Liver (tissue), 3 donors: ENCODE results near the gene KRTAP16-1.

Source experiments
- EGR1 ChIP-seq, 2 donors: IDR thresholded peaks; 2 replicates each; pipeline ENCODE4 v1.6.1; 2016 to 2018; ENCODE audit warnings: antibody characterized with exemption in 2 of 2, low read depth in 2 of 2
- FOXA1 ChIP-seq: IDR thresholded peaks from 2 replicates; pipeline ENCODE4 v1.6.1; 2016; ENCODE audit warnings: antibody characterized with exemption
- HNF4A ChIP-seq, 2 donors: conservative IDR thresholded peaks; 2 replicates each; pipeline ENCODE4 v1.6.1; 2016; ENCODE audit warnings: antibody characterized with exemption in 2 of 2, mild to moderate bottlenecking in 2 of 2
- JUND ChIP-seq, 2 donors: IDR thresholded peaks; 2 replicates each; pipeline ENCODE4 v1.6.1; 2016; ENCODE audit warnings: antibody characterized with exemption in 2 of 2
- RAD21 ChIP-seq, 2 donors: IDR thresholded peaks; 2 replicates each; pipeline ENCODE4 v1.6.1; 2016; ENCODE audit warnings: antibody characterized with exemption in 2 of 2, mild to moderate bottlenecking in 2 of 2
- TAF1 ChIP-seq: conservative IDR thresholded peaks from 2 replicates; pipeline ENCODE4 v1.6.1; 2016; ENCODE audit warnings: antibody characterized with exemption, mild to moderate bottlenecking
- YY1 ChIP-seq: IDR thresholded peaks from 2 replicates; pipeline ENCODE4 v1.6.1; 2016; ENCODE audit warnings: antibody characterized with exemption, mild to moderate bottlenecking
- TF ChIP-seq, protein P1 (sequence below): fragments of 150-350 bp; IDR thresholded peaks from 2 replicates; pipeline ENCODE4 v1.5.1; 2017; ENCODE audit warnings: improper control_type of control experiment, low read depth, low read length; ENCODE audit not compliant: missing input control
- TF ChIP-seq, protein P2 (sequence below): IDR thresholded peaks from 2 replicates; pipeline ENCODE4 v1.6.1; 2016; ENCODE audit warnings: antibody characterized with exemption
- TF ChIP-seq, protein P3 (sequence below): IDR thresholded peaks from 2 replicates; pipeline ENCODE4 v1.6.1; 2016; ENCODE audit warnings: antibody characterized with exemption
- TF ChIP-seq, protein P4 (sequence below): IDR thresholded peaks from 2 replicates; pipeline ENCODE4 v1.6.1; 2016; ENCODE audit warnings: antibody characterized with exemption
- TF ChIP-seq, protein P5 (sequence below): IDR thresholded peaks from 2 replicates; pipeline ENCODE4 v1.6.1; 2016; ENCODE audit warnings: antibody characterized with exemption, mild to moderate bottlenecking
- donor health status: healthy.
- donor health status: healthy.

DNA sequence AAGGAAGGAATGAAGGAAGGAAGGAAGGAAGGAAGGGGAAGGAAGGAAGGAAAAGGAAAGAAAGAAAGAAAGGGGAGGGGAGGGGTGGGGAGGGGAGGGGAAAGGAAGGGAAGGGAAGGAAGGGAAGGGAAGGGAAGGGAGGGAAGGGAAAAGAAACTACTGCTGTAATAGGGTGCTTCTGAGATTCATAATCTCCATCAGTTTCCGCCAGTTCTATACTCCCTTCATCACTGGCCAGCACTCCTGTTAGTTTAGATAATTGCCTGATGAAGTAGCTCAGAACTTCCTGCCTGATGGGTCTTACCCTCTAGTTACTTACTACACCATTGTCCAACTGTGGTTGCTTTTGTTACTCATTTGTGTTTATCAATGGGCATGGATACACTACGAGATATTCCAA, 45.9 kb downstream of the KRTAP16-1 start:
- TF ChIP-seq, protein P1, sequence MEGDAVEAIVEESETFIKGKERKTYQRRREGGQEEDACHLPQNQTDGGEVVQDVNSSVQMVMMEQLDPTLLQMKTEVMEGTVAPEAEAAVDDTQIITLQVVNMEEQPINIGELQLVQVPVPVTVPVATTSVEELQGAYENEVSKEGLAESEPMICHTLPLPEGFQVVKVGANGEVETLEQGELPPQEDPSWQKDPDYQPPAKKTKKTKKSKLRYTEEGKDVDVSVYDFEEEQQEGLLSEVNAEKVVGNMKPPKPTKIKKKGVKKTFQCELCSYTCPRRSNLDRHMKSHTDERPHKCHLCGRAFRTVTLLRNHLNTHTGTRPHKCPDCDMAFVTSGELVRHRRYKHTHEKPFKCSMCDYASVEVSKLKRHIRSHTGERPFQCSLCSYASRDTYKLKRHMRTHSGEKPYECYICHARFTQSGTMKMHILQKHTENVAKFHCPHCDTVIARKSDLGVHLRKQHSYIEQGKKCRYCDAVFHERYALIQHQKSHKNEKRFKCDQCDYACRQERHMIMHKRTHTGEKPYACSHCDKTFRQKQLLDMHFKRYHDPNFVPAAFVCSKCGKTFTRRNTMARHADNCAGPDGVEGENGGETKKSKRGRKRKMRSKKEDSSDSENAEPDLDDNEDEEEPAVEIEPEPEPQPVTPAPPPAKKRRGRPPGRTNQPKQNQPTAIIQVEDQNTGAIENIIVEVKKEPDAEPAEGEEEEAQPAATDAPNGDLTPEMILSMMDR, result no peak
- TF ChIP-seq TAF1 (no peak), YY1 (no peak), EGR1 (IDR thresholded peaks at IDR 0.05; ENCODE audit: low read depth in 2 of 2) (no peak), RAD21 (IDR thresholded peaks at IDR 0.05) (no peak), FOXA1 (no peak), JUND (IDR thresholded peaks at IDR 0.05) (no peak), HNF4A (conservative IDR thresholded peaks at IDR 0.05) (no peak)
- TF ChIP-seq, protein P2, sequence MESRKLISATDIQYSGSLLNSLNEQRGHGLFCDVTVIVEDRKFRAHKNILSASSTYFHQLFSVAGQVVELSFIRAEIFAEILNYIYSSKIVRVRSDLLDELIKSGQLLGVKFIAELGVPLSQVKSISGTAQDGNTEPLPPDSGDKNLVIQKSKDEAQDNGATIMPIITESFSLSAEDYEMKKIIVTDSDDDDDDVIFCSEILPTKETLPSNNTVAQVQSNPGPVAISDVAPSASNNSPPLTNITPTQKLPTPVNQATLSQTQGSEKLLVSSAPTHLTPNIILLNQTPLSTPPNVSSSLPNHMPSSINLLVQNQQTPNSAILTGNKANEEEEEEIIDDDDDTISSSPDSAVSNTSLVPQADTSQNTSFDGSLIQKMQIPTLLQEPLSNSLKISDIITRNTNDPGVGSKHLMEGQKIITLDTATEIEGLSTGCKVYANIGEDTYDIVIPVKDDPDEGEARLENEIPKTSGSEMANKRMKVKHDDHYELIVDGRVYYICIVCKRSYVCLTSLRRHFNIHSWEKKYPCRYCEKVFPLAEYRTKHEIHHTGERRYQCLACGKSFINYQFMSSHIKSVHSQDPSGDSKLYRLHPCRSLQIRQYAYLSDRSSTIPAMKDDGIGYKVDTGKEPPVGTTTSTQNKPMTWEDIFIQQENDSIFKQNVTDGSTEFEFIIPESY, result no peak
- TF ChIP-seq, protein P3, sequence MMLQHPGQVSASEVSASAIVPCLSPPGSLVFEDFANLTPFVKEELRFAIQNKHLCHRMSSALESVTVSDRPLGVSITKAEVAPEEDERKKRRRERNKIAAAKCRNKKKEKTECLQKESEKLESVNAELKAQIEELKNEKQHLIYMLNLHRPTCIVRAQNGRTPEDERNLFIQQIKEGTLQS, result no peak
- TF ChIP-seq, protein P4, sequence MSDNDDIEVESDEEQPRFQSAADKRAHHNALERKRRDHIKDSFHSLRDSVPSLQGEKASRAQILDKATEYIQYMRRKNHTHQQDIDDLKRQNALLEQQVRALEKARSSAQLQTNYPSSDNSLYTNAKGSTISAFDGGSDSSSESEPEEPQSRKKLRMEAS, result no peak
- TF ChIP-seq, protein P5, sequence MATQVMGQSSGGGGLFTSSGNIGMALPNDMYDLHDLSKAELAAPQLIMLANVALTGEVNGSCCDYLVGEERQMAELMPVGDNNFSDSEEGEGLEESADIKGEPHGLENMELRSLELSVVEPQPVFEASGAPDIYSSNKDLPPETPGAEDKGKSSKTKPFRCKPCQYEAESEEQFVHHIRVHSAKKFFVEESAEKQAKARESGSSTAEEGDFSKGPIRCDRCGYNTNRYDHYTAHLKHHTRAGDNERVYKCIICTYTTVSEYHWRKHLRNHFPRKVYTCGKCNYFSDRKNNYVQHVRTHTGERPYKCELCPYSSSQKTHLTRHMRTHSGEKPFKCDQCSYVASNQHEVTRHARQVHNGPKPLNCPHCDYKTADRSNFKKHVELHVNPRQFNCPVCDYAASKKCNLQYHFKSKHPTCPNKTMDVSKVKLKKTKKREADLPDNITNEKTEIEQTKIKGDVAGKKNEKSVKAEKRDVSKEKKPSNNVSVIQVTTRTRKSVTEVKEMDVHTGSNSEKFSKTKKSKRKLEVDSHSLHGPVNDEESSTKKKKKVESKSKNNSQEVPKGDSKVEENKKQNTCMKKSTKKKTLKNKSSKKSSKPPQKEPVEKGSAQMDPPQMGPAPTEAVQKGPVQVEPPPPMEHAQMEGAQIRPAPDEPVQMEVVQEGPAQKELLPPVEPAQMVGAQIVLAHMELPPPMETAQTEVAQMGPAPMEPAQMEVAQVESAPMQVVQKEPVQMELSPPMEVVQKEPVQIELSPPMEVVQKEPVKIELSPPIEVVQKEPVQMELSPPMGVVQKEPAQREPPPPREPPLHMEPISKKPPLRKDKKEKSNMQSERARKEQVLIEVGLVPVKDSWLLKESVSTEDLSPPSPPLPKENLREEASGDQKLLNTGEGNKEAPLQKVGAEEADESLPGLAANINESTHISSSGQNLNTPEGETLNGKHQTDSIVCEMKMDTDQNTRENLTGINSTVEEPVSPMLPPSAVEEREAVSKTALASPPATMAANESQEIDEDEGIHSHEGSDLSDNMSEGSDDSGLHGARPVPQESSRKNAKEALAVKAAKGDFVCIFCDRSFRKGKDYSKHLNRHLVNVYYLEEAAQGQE, result no peak
